Right lobe of liver (tissue), 6 donors: ENCODE measurements around the gene UBE3C. TPM values are rescaled to one million over a fixed set of nuclear protein-coding genes. Genes with fewer than 3 reads are reported as not detected.
A peak's percentile ranks its signal among the peaks of the same experiment; 100 is the strongest.

Source experiments
- ATAC-seq, 4 donors: fragments of 200-7000 bp; cut with Tn5 transposase; one replicate each; pipeline ENCODE4 v1.9.1; 2020; ENCODE audit warnings: mild to moderate bottlenecking in 4 of 4, moderate library complexity in 4 of 4
- DNase-seq, 3 donors: peaks; one replicate each; pipeline ENCODE4 v3.0.0-alpha.2; 2020
- H3K27ac ChIP-seq, 3 donors: fragments of 200-600 bp; one replicate each; pipeline ENCODE4 v1.8.0; 2022
- H3K27me3 ChIP-seq, 2 donors: fragments of 200-600 bp; one replicate each; pipeline ENCODE4 v1.8.0; 2022
- H3K36me3 ChIP-seq, 4 donors: fragments of 200-600 bp; sonication (generic) in 1 of 4; one replicate each; pipeline versions ENCODE4 v1.5.1 to v1.8.0; 2017 to 2022; ENCODE audit warnings: control low read depth in 1 of 4
- H3K4me1 ChIP-seq, 4 donors: fragments of 200-600 bp; sonication (generic) in 1 of 4; one replicate each; pipeline versions ENCODE4 v1.5.1 to v1.8.0; 2017 to 2022; ENCODE audit warnings: control low read depth in 1 of 4
- H3K4me3 ChIP-seq, 3 donors: fragments of 200-600 bp; one replicate each; pipeline ENCODE4 v1.8.0; 2022
- H3K9me3 ChIP-seq, 4 donors: fragments of 200-600 bp; sonication (generic) in 1 of 4; one replicate each; pipeline versions ENCODE4 v1.5.1 to v1.8.0; 2017 to 2022; ENCODE audit warnings: control low read depth in 1 of 4
- CTCF ChIP-seq, 4 donors: fragments of 200-600 bp in 3 of 4; fragments of 450-650 bp in 1 of 4; IDR thresholded peaks; one replicate each; pipeline versions ENCODE4 v1.5.1 to v1.8.0; 2016 to 2022; ENCODE audit warnings: antibody characterized with exemption in 4 of 4, mild to moderate bottlenecking in 2 of 4
- POLR2A ChIP-seq: fragments of 450-650 bp; IDR thresholded peaks from one replicate; pipeline ENCODE4 v1.6.1; 2017; ENCODE audit warnings: antibody characterized with exemption, mild to moderate bottlenecking
- WGBS: methylation state at CpG from one replicate; pipeline ENCODE4 v1.1.6; 2018; ENCODE audit warnings: low coverage, low lambda C conversion rate; ENCODE audit not compliant: insufficient coverage; ENCODE audit errors: missing lambda C conversion rate; 5-methylcytosine and 5-hydroxymethylcytosine counted together
- intact Hi-C, 2 donors: fragments of 100-400 bp; cut with DNase I; formaldehyde crosslinking; loops; one replicate each; pipeline versions ENCODE4 v1.11.2 to v1.14.1; 2022
- total RNA-seq, 6 experiments: library from RNA; depleted of rRNA in 2 of 6; stranded (reverse); fragments of >200 nt in 2 of 6; fragmentation: NEBNext Ultra II Directional in 3 of 6; extraction: Animal tissue kit (Norgen Biotek cat#: 25700) in 3 of 6; gene quantifications; one replicate each; pipeline versions ENCODE4 v1.1.0 to v1.2.4, GENCODE V29; 2016 to 2023
- donor health status: DM: no; HTN: yes; CAD: no.
- donor health status: DM: no; HTN: no; CAD: no.
- donor health status: DM: no; HTN: no; CAD: no.
- donor health status: DM: no; HTN: yes; CAD: no.
- donor health status: DM: no; HTN: yes; CAD: no.

The UBE3C gene
- total RNA-seq, 6 experiments from 2014 or later = 28.3 to 48.1 (median 31.9) TPM

GRCh38 chr7:157239571-157240270 is 101.0 kb downstream of the UBE3C start:
- WGBS = 75% methylated on average over 4 of the region's 10 CpGs
- H3K4me1 ChIP-seq = no peaks in the 10 kb centered on the region
- peaks cover 0 to 7% (median 1%) of the 10 kb centered on the region in 4 donors for H3K36me3 ChIP-seq

GRCh38 chr7:157241631-157242030 is 102.9 kb downstream of the UBE3C start:
- Histone ChIP-seq H3K9me3 (no peaks in the 10 kb centered on the region), H3K4me1 (no peaks in the 10 kb centered on the region), H3K4me3 (no peak overlapping the region), H3K27ac (no peak overlapping the region), H3K36me3 (peaks cover 0 to 7% (median 3%) of the 10 kb centered on the region in 4 donors), H3K27me3 (no peaks in the 10 kb centered on the region)
- intact Hi-C loops = no loop called here
- DNase-seq (no peak), ATAC-seq (no peak)
- 98% methylated on average over 5 of the region's 5 CpGs for WGBS
- TF ChIP-seq POLR2A (no peak), CTCF (IDR thresholded peaks at IDR 0.05) (no peak)

More at GRCh38 chr7:157239571-157240270, 101.0 kb downstream of the UBE3C start:
- Histone ChIP-seq H3K4me3 (no peak overlapping the region), H3K9me3 (no peaks in the 10 kb centered on the region), H3K27me3 (no peaks in the 10 kb centered on the region), H3K27ac (no peak overlapping the region)
- no peak for TF ChIP-seq POLR2A
- TF ChIP-seq CTCF (IDR thresholded peaks at IDR 0.05) = no peak
- intact Hi-C loops = no loop called here
- ATAC-seq (peak in 1 of 4 donors; percentile 24), DNase-seq (no peak)

- H3K27ac ChIP-seq = no peak overlapping the region
- H3K36me3 ChIP-seq = peaks cover 0 to 12% (median 4%) of the 10 kb centered on the region in 4 donors
- H3K27me3 ChIP-seq = no peaks in the 10 kb centered on the region
- no peaks in the 10 kb centered on the region for H3K4me1 ChIP-seq
- no peaks in the 10 kb centered on the region for H3K9me3 ChIP-seq
- ATAC-seq (no peak), DNase-seq (no peak)
- intact Hi-C loops = no loop called here
- WGBS = 95% methylated on average over 6 of the region's 6 CpGs
- H3K4me3 ChIP-seq = no peak overlapping the region
- TF ChIP-seq CTCF (IDR thresholded peaks at IDR 0.05) (no peak), POLR2A (no peak)
These were observed 106.0 kb downstream of the UBE3C start for GRCh38 chr7:157244516-157245294.

GRCh38 chr7:157246052-157246451 is 107.3 kb downstream of the UBE3C start:
- intact Hi-C loops = no loop called here
- Histone ChIP-seq H3K36me3 (peaks cover 0 to 12% (median 4%) of the 10 kb centered on the region in 4 donors), H3K4me1 (no peaks in the 10 kb centered on the region), H3K4me3 (no peak overlapping the region), H3K9me3 (no peaks in the 10 kb centered on the region), H3K27ac (no peak overlapping the region), H3K27me3 (no peaks in the 10 kb centered on the region)
- DNase-seq (no peak), ATAC-seq (no peak)
- TF ChIP-seq CTCF (IDR thresholded peaks at IDR 0.05) = no peak
- TF ChIP-seq POLR2A = no peak
- WGBS = 89% methylated on average over 5 of the region's 8 CpGs
